VCaP (cell line): ENCODE measurements around the gene SMIM5.

Experiments
- H3K27ac ChIP-seq: fragments of 450-650 bp; 2 replicates; pipeline ENCODE4 v1.5.1; 2017
- CTCF ChIP-seq: fragments of 450-650 bp; conservative IDR thresholded peaks from 2 replicates; pipeline ENCODE4 v1.5.1; 2017; ENCODE audit warnings: mild to moderate bottlenecking, moderate library complexity

The SMIM5 gene

GRCh38 chr17:75628425-75628824 is 4.8 kb upstream of the SMIM5 start:
- TF ChIP-seq CTCF, result no peak
- no peak overlapping the region for H3K27ac ChIP-seq

- TF ChIP-seq CTCF, result no peak
- no peak overlapping the region for H3K27ac ChIP-seq
These were observed 4.1 kb upstream of the SMIM5 start for GRCh38 chr17:75629157-75629556.

- no peak overlapping the region for H3K27ac ChIP-seq
- no peak for TF ChIP-seq CTCF
These were observed 2.9 kb upstream of the SMIM5 start for GRCh38 chr17:75630071-75630917.

- H3K27ac ChIP-seq, result no peak overlapping the region
- no peak for TF ChIP-seq CTCF
These were observed 1.9 kb upstream of the SMIM5 start for GRCh38 chr17:75631353-75631752.

GRCh38 chr17:75632428-75632827 is 806 bp upstream of the SMIM5 start:
- no peak for TF ChIP-seq CTCF
- H3K27ac ChIP-seq, result peak overlapping the region; percentile 65

- peak overlapping the region; percentile 65 for H3K27ac ChIP-seq
- TF ChIP-seq CTCF, result peak; percentile 79
These were observed 497 bp downstream of the SMIM5 start for GRCh38 chr17:75633486-75634375.

- TF ChIP-seq CTCF, result no peak
- peak overlapping the region; percentile 65 for H3K27ac ChIP-seq
These were observed 1.1 kb downstream of the SMIM5 start for GRCh38 chr17:75634376-75634740.
